ENCODE results near the gene EPGN.
"Not testable (repeated sequence)": the region's sequence is repeated elsewhere in the genome, so short reads cannot be mapped to it uniquely, and the experiment has no call there.

The EPGN gene

DNA sequence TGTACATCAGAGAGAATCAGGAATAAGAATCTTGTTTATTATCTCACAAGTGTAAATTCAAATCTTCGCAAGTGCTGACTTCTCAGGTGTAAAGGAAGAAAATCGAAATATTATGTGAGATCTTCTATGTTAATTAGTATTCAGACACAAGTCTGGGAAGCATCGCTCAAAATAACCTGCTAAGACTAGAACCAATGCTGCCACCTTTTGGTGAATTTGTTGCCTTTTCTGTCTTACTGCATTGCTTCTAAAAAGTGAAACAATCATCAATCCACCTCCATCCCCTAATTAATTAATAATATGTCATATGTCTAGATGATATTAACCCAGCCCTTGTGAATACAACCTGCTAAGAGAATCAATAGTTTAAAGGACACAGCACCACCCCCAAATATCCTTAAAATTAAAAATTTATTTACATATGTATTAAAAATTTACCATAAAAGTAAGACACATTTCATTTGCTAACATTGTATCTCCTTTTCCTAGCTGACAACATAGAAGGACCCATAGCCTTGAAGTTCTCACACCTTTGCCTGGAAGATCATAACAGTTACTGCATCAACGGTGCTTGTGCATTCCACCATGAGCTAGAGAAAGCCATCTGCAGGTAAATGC lies 3.5 kb downstream of the EPGN start:
- no peak for DNase-seq

DNA sequence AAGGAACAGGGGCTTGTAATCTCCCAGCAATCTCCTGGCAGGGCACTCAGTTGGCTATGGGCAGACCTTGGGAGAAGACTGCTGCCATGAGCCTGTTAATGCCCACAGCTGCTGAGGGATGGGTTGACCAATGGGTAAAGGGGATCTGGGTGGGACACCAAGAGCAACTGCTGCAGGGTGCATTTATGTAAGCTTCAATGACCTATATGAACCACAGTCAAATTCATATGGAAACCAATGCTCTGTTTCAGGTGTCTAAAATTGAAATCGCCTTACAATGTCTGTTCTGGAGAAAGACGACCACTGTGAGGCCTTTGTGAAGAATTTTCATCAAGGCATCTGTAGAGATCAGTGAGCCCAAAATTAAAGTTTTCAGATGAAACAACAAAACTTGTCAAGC lies 6.1 kb downstream of the EPGN start:
- DNase-seq = no peak

DNA sequence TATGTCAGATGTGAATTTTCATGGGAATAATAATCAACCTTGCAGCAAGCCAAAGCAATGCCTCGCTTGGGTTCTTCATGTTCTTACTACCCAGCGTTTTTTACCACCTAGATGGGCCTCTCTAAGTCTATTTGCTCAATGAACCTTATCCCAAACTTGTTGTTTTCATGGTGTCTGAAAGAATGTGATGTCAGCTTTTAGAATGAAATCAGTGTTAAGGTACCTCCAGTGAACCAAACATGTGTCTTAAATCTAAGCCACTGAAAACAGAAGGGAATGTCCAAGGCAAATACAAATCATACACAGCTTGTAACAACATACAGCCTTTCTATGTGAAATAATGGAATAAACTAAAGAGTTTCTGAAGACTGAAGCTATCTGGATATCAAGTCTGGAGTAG lies 6.7 kb downstream of the EPGN start:
- no peak for DNase-seq

DNA sequence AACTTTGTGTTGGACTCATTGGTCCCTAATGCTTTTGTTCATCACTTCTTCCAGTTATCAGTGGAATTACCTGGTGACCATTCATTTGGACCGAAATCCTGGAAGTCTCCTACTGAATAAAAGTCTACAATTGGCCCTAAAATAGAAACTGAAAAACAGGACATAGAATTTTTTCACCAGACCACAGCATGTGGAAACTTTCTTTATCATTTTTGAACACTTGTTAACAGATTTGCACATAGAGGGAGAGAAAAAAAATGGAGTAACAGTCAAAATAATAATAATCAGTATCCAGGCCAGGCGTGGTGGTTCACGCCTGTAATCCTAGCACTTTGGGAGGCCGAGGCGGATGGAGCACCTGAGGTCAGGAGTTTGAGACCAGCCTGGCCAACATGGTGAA lies 7.1 kb downstream of the EPGN start:
- DNase-seq = no peak

DNA sequence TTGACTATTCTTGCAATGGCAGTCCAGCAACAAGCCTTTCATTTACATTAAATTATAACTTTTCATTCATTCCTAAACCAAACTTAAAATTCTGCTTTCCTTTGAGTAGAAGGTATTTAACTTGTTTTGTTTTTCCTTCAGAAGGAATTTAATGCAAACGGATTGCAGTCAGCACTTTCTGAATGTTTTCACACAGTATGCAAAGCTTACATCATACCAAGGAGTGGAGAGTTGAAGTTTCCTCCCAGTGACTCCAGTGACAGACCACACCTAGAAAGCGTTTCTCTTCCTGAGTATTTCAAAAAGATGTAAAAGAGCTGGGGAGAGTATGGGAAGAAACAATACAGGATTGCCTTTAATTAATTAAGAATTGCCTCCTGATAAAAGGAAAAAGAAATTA lies 8.1 kb downstream of the EPGN start:
- DNase-seq = no peak

DNA sequence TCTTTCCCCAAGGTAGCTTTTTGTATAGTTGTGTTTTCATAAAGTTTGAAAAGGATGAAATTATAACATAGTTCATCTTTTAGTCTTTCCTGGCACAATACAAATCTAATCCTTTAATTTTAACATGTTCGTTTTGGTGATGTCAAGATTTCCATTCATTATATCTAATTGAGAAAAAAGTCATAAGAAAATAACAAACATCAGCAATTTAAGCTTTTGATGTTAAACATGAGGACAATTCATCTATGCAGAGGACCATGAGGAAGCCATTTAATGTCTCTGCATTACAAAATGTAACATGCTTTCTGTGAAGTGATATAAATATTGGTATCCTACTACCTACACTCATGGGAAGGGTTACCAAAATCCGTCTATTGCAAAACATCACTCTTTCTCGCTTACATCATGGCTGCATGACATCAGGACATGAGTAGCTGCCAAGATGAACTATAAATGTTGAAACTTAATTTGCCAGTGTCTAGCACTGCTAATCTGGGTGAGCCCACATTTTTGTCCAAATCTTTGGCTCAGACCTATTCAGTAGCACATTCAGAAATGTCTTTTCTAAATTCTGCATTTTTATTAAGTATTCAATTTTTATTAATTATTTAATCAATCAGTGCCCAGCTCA lies 9.5 kb downstream of the EPGN start:
- no peak for DNase-seq

DNA sequence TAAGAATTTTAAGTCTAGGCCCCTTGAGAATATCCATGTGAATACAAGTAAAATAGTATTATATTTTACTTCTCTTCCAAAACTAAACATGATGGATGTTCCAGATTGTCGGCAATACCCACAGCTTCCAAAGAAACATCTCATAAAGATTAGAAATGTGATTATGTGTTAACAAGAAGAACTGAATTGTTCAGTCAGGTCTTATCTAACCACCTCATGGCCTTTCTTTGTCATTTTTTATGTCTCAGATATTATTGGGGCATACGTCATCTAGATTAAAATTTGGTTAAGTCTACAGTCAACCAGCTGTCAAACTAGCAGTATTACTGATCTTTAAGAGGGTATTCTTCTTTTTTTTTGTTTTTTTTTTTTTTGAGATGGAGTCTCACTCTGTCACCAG lies 10.0 kb downstream of the EPGN start:
- DNase-seq = no peak

DNA sequence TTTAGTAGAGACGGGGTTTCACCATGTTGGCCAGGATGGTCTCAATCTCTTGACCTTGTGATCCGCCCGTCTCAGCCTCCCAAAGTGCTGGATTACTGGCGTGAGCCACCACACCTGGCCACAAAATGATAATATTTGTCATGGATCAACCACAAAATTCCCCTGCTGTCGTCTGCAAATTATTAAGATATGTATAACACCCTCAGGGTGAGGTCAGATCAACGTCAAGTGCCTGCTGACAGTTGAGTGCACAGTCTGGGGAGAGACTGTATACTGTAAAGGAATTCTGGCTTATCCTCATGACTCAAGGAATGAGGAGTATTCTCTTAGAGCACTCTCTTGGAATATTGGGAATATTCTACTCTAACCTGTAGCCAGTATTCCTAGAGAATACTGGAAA lies 11.2 kb downstream of the EPGN start:
- no peak for DNase-seq

DNA sequence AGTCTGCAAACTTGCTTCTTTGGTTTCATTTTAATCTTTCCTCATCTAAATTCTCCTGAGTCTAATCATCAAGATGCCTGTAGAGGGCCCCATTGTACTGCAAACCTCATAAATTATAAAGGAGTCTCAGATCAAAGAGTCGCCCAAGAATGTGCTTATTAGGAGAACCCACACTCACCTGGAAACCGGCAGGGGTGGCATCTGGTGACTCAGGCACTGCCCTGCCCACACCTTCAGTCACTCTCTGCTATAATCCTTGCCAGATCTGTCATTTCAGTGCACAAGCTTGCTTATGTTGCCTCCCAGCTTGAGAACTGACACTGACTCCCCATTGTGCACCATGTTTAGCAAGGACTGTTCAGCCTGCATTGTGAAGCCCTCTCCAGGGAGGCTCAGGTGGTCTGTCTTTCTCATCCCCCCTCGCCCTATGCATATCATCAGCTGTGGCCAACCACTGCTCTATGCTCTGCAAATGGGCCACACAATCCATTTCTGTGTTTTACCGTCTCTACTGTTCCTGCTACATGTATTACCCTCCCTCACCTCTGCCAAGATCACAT lies 12.4 kb downstream of the EPGN start:
- no peak for DNase-seq

DNA sequence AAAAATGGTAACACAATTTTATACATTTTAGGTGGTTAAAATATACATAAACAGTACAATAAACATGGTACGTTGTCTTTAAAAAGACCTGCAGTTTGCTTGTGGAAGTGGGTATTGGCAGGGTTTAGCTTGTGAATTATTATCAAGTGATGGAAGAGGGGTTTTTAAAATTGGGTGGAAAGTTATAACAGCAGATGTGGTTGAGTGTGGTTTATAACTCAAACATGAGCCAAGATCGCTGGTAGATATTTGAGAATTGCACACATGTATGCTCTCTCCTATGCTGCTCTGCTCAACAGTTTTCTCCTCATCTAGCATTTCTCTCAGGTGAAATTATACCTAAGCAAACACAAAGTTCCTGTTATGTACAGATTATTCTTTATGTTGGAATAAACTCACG lies 14.0 kb downstream of the EPGN start:
- no peak for DNase-seq

DNA sequence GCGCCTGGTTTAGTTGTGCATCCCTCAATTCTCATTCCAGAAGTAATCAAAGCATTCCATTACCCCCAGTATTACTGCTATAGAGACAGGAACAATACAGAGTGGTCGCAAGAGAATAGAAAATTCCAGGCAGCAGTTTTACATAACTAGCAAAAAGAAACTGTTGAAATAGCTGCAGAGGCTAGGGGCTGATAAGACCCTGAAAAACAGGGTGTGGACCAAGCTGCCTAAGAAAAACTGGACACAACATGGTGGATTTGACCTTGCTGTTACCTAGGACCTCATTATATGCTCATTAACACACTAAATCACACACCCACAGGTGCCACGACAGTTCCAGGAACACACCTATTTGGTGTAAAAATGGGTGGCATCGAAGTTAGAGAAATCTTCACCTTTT lies 15.4 kb downstream of the EPGN start:
- no peak for DNase-seq

DNA sequence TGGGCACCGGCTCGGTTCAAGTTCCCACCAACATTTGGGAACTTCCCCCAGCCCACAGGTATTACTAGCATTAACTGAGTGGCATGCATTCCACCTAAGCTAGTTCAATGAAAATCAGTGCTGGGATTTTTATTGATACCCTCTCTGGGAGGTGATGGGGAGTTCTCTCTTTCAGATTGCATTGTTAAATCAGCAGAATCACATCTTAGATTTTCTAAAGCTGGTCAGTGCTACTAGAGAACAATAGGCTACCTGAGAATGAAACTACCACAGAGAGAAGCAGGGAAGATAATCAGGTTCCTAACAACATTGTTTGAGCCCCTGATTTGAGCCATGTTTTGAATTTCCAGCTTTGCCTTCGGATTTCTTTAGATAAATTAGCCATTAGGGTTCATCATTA lies 16.0 kb downstream of the EPGN start:
- DNase-seq = no peak

DNA sequence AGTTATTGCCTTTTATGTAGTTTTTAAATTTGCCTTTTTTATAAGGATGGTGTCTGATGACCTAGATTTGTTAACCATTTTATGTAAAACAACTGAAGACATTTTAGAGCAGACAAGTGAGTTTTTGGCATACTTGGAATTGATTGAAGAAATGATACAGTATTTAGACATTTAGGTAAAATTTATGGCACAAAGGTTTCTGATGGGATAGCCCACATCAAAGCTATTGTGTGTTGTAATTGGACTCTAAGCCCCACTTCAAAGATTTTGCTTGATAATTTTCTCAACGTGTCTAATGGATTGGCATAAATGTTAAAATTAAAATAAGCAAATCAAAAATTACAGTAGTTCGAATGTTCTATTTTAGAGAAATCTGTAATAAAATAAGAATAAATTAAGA lies 17.6 kb downstream of the EPGN start:
- no peak for DNase-seq

DNA sequence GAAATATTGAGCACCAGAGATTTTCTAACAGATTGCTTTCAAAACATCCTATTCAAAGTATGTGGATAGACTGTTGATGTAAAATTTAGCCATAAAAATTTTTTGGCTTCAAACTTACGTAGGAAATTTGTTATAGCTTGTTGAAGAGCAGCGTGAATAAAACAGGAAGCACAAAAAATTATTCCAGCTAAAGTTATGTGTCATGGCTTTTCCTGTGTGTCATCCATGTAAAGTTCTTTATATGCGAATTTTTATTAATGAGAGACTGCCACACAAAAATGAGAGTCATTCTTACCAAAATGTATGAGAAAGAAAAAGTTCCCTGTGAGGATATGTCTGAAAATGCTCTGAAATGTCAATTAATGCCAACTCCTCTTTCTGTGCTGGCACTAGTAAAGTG lies 19.5 kb downstream of the EPGN start:
- no peak for DNase-seq

DNA sequence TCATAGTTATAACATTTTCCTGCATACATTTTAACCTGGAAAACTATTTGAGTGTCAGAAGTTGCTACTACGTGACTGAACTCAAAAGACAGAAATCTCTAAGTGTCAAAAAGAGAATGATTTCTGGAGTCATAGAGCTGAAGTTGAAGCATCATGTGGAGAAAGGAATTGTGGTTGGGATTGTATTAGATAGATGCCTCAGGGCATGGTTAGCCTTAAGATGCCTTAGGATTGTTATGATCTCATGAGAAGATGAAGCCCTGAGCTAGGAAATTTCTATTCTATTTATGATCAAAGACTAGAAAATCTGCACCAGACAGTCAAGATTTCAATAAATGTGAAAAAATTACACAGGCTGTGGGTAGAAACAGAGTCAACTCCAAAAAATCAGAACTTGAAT lies 20.2 kb downstream of the EPGN start:
- DNase-seq = no peak

DNA sequence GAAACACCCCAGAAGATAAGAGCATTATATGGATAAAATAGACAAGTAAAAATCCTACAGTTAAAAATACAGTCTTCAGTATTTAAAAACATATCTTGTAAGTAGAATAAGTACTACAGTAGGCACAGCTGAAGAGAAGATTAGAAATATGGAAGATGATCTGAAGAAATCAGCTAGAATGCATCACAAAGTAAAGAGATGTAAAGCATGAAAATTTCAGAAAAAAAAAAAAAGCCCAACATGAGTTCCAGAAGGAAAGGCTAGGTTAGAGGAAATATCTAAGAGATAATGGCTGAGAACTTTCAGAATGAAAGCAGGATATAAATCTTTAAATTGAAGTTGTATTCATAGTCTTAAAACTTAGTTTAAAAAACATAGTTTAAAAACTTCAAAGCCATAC lies 21.0 kb downstream of the EPGN start:
- DNase-seq = no peak

DNA sequence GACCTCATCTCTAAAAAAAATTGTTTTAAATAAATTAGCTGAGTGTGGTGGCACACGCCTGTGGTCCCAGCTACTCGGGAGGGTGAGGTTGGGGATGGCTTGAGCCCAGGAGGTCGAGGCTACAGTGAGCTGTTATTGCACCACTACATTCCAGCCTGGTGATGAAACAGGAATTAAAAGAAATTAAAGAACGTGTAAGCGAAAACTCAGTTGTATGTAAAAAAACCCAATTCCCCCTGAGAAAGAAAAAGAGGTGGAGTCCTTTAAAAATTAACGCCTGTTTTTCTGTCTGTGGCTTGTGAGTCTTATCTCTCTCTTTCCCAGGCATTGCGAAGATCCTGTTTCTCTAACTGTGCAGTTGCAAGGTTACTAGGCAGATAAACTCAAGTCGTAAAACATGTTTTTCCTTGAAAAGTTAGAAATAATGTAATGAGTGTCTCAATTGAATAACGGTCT lies 22.1 kb downstream of the EPGN start:
- DNase-seq = no peak

DNA sequence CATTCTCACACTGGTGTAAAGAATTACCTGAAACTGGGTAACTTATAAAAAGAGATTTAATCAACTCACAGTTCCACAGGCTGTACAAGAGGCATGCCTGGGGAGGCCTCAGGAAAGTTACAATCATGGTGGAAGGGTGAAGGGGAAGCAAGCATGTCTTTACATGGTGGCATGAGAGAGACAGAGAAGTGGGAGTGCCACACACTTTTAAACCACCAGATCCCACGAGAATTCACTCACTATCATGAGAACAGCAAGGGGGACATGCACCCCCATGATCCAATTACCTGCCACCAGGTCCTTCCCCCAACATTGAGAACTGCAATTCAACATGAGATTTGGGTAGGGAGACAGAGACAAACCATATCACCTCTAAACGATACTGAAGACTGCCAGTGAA lies 23.0 kb downstream of the EPGN start:
- DNase-seq = no peak

DNA sequence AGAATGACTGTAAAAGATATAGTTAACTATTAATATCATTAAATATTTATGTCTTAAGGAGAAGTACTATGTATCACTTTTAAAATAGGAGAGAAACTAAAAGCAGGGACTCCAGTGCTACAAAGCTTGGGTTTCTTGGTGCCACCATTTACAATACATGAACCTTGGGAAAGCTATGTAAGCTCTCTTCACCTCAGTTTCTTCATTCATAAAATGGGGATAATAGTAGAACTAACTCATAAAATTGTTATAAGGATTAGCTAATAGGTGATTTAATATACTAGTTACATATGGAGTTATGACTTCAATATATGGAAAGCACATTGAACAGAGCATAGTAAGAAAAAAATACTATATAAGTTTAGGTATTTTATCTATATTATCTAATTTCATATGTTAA lies 23.7 kb downstream of the EPGN start:
- no peak for DNase-seq

DNA sequence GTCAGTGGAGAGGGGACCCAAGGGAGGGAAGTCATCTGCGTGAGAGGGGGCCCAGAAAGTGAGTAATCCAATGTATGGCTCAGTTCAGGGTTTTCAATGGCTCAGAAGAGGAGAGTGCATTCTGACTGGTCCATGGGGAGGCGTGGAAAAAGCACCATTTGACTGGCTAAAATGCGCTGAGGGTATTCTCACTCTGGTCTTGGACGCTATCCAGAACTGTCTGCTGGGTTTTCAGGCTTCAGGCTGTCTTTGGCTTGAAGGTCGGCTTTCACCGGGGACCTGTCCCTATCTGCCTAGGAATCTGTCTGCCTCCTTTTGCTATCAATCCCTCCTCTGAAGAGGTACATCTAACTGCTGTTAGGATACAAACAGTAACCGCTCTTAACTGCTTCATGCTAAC lies 26.4 kb downstream of the EPGN start:
- DNase-seq = no peak

DNA sequence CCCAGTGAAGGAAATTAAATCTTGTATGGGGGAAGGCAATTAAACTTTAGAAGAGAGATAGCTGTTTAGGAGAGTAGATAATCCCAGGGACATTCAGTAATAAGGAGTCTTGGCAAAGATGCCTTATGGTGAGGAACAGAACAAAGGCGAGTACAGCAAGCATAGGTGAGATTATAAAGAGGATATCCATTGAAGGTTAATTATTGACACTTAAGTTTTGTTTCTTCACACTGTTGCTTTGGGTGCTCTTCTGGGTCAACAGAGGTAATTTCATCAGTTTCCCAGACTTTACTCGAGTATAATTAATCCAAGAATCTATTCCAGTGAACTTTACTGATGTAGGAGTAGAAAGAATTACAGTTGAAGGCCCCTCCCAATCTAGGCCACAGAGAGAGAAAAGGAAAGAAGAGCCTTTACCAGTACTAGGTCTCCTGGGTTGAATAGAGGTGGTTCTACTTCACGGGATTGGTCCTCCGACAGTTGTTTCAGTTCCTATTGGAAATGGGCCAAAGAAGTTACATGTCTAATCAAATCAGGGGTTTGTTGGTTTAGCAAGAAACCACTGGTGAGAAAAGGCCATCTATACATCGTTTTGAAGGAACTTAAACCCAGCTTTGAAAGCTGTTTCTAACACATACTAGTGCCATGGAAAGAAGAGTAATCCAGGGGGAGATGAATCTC lies 27.2 kb downstream of the EPGN start:
- DNase-seq = no peak

DNA sequence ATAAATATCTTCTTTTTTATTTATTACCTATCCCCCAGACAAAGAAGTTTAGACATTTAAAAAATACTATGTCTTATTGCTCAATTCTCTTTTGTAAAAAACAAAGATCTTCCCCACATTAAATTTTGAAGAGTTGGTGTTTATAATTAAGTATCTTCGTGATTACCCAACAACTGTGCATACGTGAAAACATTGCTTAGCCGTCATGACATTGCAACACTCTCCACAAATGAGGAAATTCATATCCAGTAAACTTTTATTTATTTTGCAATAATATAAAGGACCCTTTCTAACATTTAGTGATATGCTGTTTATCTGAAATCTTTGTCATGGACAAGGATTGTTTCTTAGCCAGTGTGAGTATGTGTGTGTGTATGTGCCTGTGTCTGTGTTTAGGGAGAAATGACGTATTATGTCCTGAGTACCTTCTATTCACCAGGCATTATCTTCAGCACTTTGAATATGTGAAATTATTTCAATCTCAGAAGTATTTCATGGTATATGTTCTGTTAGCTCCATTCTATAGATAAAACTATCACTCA lies 30.6 kb downstream of the EPGN start:
- DNase-seq = no peak

DNA sequence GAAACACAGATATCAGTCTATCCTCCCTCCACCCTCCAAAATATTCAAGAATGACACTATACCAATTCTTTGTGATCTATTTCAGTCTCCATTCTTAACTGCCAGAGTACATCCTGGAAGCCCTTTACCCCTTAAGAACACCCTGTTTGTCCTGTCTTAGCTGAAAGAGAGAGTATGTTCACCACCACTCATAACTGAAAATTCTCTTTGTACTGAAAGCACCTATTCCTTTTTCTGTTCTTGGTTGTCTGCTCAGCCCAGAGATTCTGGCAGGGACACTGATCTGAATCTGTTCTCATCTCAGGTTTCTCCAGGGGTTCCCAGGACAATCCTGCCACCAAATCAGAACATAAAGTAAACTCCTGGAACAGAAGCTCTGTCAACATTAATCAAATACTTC lies 31.2 kb downstream of the EPGN start:
- DNase-seq = no peak

DNA sequence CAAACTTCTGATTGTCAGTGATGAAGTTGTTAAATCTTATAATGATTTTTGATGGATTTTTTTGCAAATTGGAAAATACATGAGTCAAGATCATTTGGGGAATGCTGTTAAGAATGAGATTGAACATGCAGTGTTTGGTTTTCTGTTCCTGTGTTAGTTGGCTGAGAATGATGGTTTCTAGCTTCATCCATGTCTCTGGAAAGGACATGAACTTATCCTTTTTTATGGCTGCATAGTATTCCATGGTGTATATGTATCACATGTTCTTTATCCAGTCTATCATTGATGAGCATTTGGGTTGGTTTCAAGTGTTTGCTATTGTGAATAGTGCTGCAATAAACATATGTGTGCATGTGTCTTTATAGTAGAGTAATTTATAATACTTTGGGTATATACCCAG lies 32.2 kb downstream of the EPGN start:
- DNase-seq = not testable (repeated sequence)
